Ascending aorta (tissue), 2 donors: Measurements from ENCODE around the gene GALNT14. TPM values are rescaled to one million over a fixed set of nuclear protein-coding genes. Genes with fewer than 3 reads are reported as not detected.

Source experiments
- DNase-seq, 2 donors: peaks; one replicate each; pipeline ENCODE4 v3.0.0-alpha.2; 2019; ENCODE audit warnings: low spot score in 2 of 2
- H3K27ac ChIP-seq, 2 donors: fragments of 200-600 bp; sonication (generic); one replicate each; pipeline ENCODE4 v1.5.1; 2016 to 2017; ENCODE audit warnings: mild to moderate bottlenecking in 1 of 2
- H3K27me3 ChIP-seq: fragments of 200-600 bp; sonication (generic); one replicate; pipeline ENCODE4 v1.5.1; 2017
- H3K36me3 ChIP-seq, 2 donors: fragments of 200-600 bp; sonication (generic); one replicate each; pipeline ENCODE4 v1.5.1; 2016
- H3K4me1 ChIP-seq, 2 donors: fragments of 200-600 bp; sonication (generic); one replicate each; pipeline ENCODE4 v1.5.1; 2016 to 2017; ENCODE audit warnings: mild to moderate bottlenecking in 1 of 2
- H3K4me3 ChIP-seq, 2 donors: fragments of 200-600 bp; sonication (generic); one replicate each; pipeline ENCODE4 v1.5.1; 2016 to 2017; ENCODE audit warnings: mild to moderate bottlenecking in 1 of 2
- H3K9me3 ChIP-seq, 2 donors: fragments of 200-600 bp; sonication (generic); one replicate each; pipeline ENCODE4 v1.5.1; 2016
- intact Hi-C: fragments of 100-400 bp; cut with DNase I; formaldehyde crosslinking; loops from one replicate; pipeline ENCODE4 v1.15.1; 2023
- total RNA-seq: library from RNA; depleted of rRNA; stranded (reverse); fragments of >200 nt; gene quantifications from one replicate; pipeline ENCODE4 v1.1.0, GENCODE V29; 2016
- TF ChIP-seq, protein P1 (sequence below), 3 experiments: fragments of 200-600 bp in 2 of 3; fragments of 450-650 bp in 1 of 3; sonication (generic) in 2 of 3; IDR thresholded peaks; one replicate each; pipeline ENCODE4 v1.5.1; 2016 to 2019; ENCODE audit warnings: antibody characterized with exemption in 3 of 3, mild to moderate bottlenecking in 1 of 3, moderate library complexity in 1 of 3

The GALNT14 gene
- total RNA-seq, 1 donor from 2014 or later = not detected

GRCh38 chr2:31078579-31079105, 59.6 kb downstream of the GALNT14 start:
- Histone ChIP-seq H3K4me1 (no peaks in the 10 kb centered on the region), H3K36me3 (no peaks in the 10 kb centered on the region), H3K27me3 (no peaks in the 10 kb centered on the region), H3K27ac (no peak overlapping the region), H3K4me3 (no peak overlapping the region), H3K9me3 (no peaks in the 10 kb centered on the region)
- intact Hi-C loops = no loop called here
- no peak for DNase-seq
- TF ChIP-seq, protein P1, sequence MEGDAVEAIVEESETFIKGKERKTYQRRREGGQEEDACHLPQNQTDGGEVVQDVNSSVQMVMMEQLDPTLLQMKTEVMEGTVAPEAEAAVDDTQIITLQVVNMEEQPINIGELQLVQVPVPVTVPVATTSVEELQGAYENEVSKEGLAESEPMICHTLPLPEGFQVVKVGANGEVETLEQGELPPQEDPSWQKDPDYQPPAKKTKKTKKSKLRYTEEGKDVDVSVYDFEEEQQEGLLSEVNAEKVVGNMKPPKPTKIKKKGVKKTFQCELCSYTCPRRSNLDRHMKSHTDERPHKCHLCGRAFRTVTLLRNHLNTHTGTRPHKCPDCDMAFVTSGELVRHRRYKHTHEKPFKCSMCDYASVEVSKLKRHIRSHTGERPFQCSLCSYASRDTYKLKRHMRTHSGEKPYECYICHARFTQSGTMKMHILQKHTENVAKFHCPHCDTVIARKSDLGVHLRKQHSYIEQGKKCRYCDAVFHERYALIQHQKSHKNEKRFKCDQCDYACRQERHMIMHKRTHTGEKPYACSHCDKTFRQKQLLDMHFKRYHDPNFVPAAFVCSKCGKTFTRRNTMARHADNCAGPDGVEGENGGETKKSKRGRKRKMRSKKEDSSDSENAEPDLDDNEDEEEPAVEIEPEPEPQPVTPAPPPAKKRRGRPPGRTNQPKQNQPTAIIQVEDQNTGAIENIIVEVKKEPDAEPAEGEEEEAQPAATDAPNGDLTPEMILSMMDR (IDR thresholded peaks at IDR 0.05) = no peak

- Histone ChIP-seq H3K36me3 (no peaks in the 10 kb centered on the region), H3K4me3 (no peak overlapping the region), H3K27me3 (no peaks in the 10 kb centered on the region), H3K9me3 (no peaks in the 10 kb centered on the region), H3K27ac (no peak overlapping the region), H3K4me1 (no peaks in the 10 kb centered on the region)
- intact Hi-C loops = no loop called here
- DNase-seq = no peak
- TF ChIP-seq, protein P1 (IDR thresholded peaks at IDR 0.05) = no peak
These were observed 60.2 kb downstream of the GALNT14 start for GRCh38 chr2:31078011-31078410.

- Histone ChIP-seq H3K27ac (no peak overlapping the region), H3K9me3 (no peaks in the 10 kb centered on the region), H3K4me3 (no peak overlapping the region), H3K36me3 (no peaks in the 10 kb centered on the region), H3K27me3 (no peaks in the 10 kb centered on the region), H3K4me1 (no peaks in the 10 kb centered on the region)
- no peak for DNase-seq
- TF ChIP-seq, protein P1 (IDR thresholded peaks at IDR 0.05) = no peak
- intact Hi-C loops = no loop called here
These were observed 62.2 kb downstream of the GALNT14 start for GRCh38 chr2:31075941-31076590.

DNA sequence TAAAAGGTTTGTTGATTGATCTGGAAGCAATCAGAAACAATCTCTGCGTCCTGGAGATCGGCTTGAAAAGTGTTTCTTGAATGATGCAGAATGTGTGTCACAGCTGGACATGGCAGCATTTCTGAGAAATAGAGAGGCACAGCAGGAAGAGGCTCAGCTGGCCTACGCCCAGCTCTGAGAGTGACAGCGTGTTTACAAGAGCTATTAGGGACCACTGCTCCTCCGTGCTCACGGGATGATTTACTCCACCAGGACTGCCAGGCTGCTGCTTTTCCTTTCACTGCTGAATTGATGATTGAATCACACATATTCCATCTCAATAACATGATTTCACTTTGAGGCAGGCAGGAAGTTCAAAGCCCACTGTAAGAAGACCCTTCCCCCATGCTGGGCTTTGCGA, 62.8 kb downstream of the GALNT14 start:
- Histone ChIP-seq H3K27me3 (no peaks in the 10 kb centered on the region), H3K27ac (no peak overlapping the region), H3K9me3 (no peaks in the 10 kb centered on the region), H3K36me3 (no peaks in the 10 kb centered on the region), H3K4me3 (no peak overlapping the region), H3K4me1 (no peaks in the 10 kb centered on the region)
- TF ChIP-seq, protein P1 (IDR thresholded peaks at IDR 0.05) = no peak
- no peak for DNase-seq
- intact Hi-C loops = no loop called here

GRCh38 chr2:31071741-31072140, 66.5 kb downstream of the GALNT14 start:
- TF ChIP-seq, protein P1 (IDR thresholded peaks at IDR 0.05) = no peak
- H3K27ac ChIP-seq = no peak overlapping the region
- no peaks in the 10 kb centered on the region for H3K4me1 ChIP-seq
- no peaks in the 10 kb centered on the region for H3K27me3 ChIP-seq
- no peak overlapping the region for H3K4me3 ChIP-seq
- no peak for DNase-seq
- H3K9me3 ChIP-seq = no peaks in the 10 kb centered on the region
- H3K36me3 ChIP-seq = no peaks in the 10 kb centered on the region
- intact Hi-C loops = no loop called here
